ENCODE measurements around the gene SORCS2.
"Not testable (repeated sequence)": the region's sequence is repeated elsewhere in the genome, so short reads cannot be mapped to it uniquely, and the experiment has no call there.

Gene SORCS2

GRCh38 chr4:7213807-7214206, 21.5 kb downstream of the SORCS2 start:
- no peak for DNase-seq (ENCODE audit: extremely low read depth, insufficient read length)
- no peak for TF ChIP-seq CTCF (IDR thresholded peaks at IDR 0.05; ENCODE audit: insufficient read depth, low read length, poor library complexity, severe bottlenecking)
- Histone ChIP-seq H3K36me3 (ENCODE audit: control insufficient read depth, insufficient read depth, low read length) (no peaks in the 10 kb centered on the region), H3K4me3 (replicated peaks; ENCODE audit: low read depth, low read length) (no peak overlapping the region), H3K27me3 (replicated peaks; ENCODE audit: control insufficient read depth, insufficient read depth, low read length) (no peaks in the 10 kb centered on the region; the same call in 1 of the 2 replicates)

- DNase-seq (ENCODE audit: extremely low read depth, insufficient read length) = no peak
- Histone ChIP-seq H3K27me3 (replicated peaks; ENCODE audit: control insufficient read depth, insufficient read depth, low read length) (no peaks in the 10 kb centered on the region; the same call in 1 of the 2 replicates), H3K36me3 (ENCODE audit: control insufficient read depth, insufficient read depth, low read length) (no peaks in the 10 kb centered on the region), H3K4me3 (replicated peaks; ENCODE audit: low read depth, low read length) (no peak overlapping the region)
- TF ChIP-seq CTCF (IDR thresholded peaks at IDR 0.05; ENCODE audit: insufficient read depth, low read length, poor library complexity, severe bottlenecking) = no peak
Observed at GRCh38 chr4:7214359-7214758, 22.0 kb downstream of the SORCS2 start.

GRCh38 chr4:7215187-7215586, 22.8 kb downstream of the SORCS2 start:
- not testable (repeated sequence) for H3K36me3 ChIP-seq (ENCODE audit: control insufficient read depth, insufficient read depth, low read length); H3K4me3 ChIP-seq (replicated peaks; ENCODE audit: low read depth, low read length); H3K27me3 ChIP-seq (replicated peaks; ENCODE audit: control insufficient read depth, insufficient read depth, low read length); DNase-seq (ENCODE audit: extremely low read depth, insufficient read length)

GRCh38 chr4:7217039-7217438, 24.7 kb downstream of the SORCS2 start:
- DNase-seq (ENCODE audit: extremely low read depth, insufficient read length) = no peak
- no peaks in the 10 kb centered on the region; the same call in 1 of the 2 replicates for H3K27me3 ChIP-seq (replicated peaks; ENCODE audit: control insufficient read depth, insufficient read depth, low read length)
- TF ChIP-seq CTCF (IDR thresholded peaks at IDR 0.05; ENCODE audit: insufficient read depth, low read length, poor library complexity, severe bottlenecking) = no peak
- H3K4me3 ChIP-seq (replicated peaks; ENCODE audit: low read depth, low read length) = no peak overlapping the region
- H3K36me3 ChIP-seq (ENCODE audit: control insufficient read depth, insufficient read depth, low read length) = no peaks in the 10 kb centered on the region

GRCh38 chr4:7217474-7218321, 25.4 kb downstream of the SORCS2 start:
- Histone ChIP-seq H3K27me3 (replicated peaks; ENCODE audit: control insufficient read depth, insufficient read depth, low read length) (no peaks in the 10 kb centered on the region; the same call in 1 of the 2 replicates), H3K4me3 (replicated peaks; ENCODE audit: low read depth, low read length) (no peak overlapping the region)
- TF ChIP-seq CTCF (IDR thresholded peaks at IDR 0.05; ENCODE audit: insufficient read depth, low read length, poor library complexity, severe bottlenecking) = no peak

GRCh38 chr4:7218686-7219085, 26.3 kb downstream of the SORCS2 start:
- no peak for TF ChIP-seq CTCF (IDR thresholded peaks at IDR 0.05; ENCODE audit: insufficient read depth, low read length, poor library complexity, severe bottlenecking)
- H3K36me3 ChIP-seq (ENCODE audit: control insufficient read depth, insufficient read depth, low read length) = no peaks in the 10 kb centered on the region
- no peak for DNase-seq (ENCODE audit: extremely low read depth, insufficient read length)
- H3K27me3 ChIP-seq (replicated peaks; ENCODE audit: control insufficient read depth, insufficient read depth, low read length) = no peaks in the 10 kb centered on the region; the same call in 1 of the 2 replicates
- H3K4me3 ChIP-seq (replicated peaks; ENCODE audit: low read depth, low read length) = no peak overlapping the region

More at GRCh38 chr4:7217474-7218321, 25.4 kb downstream of the SORCS2 start:
- no peaks in the 10 kb centered on the region for H3K36me3 ChIP-seq (ENCODE audit: control insufficient read depth, insufficient read depth, low read length)
- no peak for DNase-seq (ENCODE audit: extremely low read depth, insufficient read length)

Measured in GM06990 (cell line).